SIG-M5 (cell line): ENCODE results near the gene GOSR1.
"Not testable (repeated sequence)": the region's sequence is repeated elsewhere in the genome, so short reads cannot be mapped to it uniquely, and the experiment has no call there.

ENCODE experiments used
- DNase-seq: peaks from one replicate; lab custom pipeline; 2025; lab: John Stamatoyannopoulos, UW

GOSR1 gene

GRCh38 chr17:30561766-30562165, 84.6 kb downstream of the GOSR1 start:
- DNase-seq, result not testable (repeated sequence)

GRCh38 chr17:30563131-30563904, 86.1 kb downstream of the GOSR1 start:
- DNase-seq, result not testable (repeated sequence)

GRCh38 chr17:30563905-30564390, 86.7 kb downstream of the GOSR1 start:
- DNase-seq, result not testable (repeated sequence)

- not testable (repeated sequence) for DNase-seq
Observed at GRCh38 chr17:30564422-30565072, 87.3 kb downstream of the GOSR1 start.

- no peak for DNase-seq
Observed at GRCh38 chr17:30565073-30565935, 88.1 kb downstream of the GOSR1 start.

GRCh38 chr17:30566104-30566503, 88.9 kb downstream of the GOSR1 start:
- DNase-seq, result not testable (repeated sequence)

- not testable (repeated sequence) for DNase-seq
Observed at GRCh38 chr17:30566516-30567225, 89.5 kb downstream of the GOSR1 start.

- no peak for DNase-seq
Observed at GRCh38 chr17:30567231-30568116, 90.3 kb downstream of the GOSR1 start.

GRCh38 chr17:30568117-30568430, 90.9 kb downstream of the GOSR1 start:
- no peak for DNase-seq

GRCh38 chr17:30569531-30570175, 92.4 kb downstream of the GOSR1 start:
- not testable (repeated sequence) for DNase-seq

GRCh38 chr17:30570191-30570590, 93.0 kb downstream of the GOSR1 start:
- no peak for DNase-seq

GRCh38 chr17:30570596-30571265, 93.5 kb downstream of the GOSR1 start:
- no peak for DNase-seq

GRCh38 chr17:30571404-30571803, 94.2 kb downstream of the GOSR1 start:
- DNase-seq, result not testable (repeated sequence)

GRCh38 chr17:30571921-30572320, 94.7 kb downstream of the GOSR1 start:
- no peak for DNase-seq

GRCh38 chr17:30572651-30573554, 95.7 kb downstream of the GOSR1 start:
- DNase-seq, result not testable (repeated sequence)

GRCh38 chr17:30573603-30574175, 96.5 kb downstream of the GOSR1 start:
- DNase-seq, result no peak

GRCh38 chr17:30574309-30574708, 97.1 kb downstream of the GOSR1 start:
- not testable (repeated sequence) for DNase-seq

GRCh38 chr17:30574806-30575205, 97.6 kb downstream of the GOSR1 start:
- not testable (repeated sequence) for DNase-seq
